Ishikawa (cell line): ENCODE measurements around the gene PHKA2.

Source experiments
- CEBPB ChIP-seq: IDR thresholded peaks from 2 replicates; pipeline ENCODE4 v1.6.1; 2012
- CREB1 ChIP-seq: IDR thresholded peaks from 2 replicates; pipeline ENCODE4 v1.6.1; 2012; ENCODE audit warnings: low read depth
- EGR1 ChIP-seq: IDR thresholded peaks from 2 replicates; pipeline ENCODE4 v1.6.1; 2012
- EP300 ChIP-seq: IDR thresholded peaks from 2 replicates; pipeline ENCODE4 v1.6.1; 2012; ENCODE audit warnings: borderline replicate concordance
- FOXM1 ChIP-seq: IDR thresholded peaks from 2 replicates; pipeline ENCODE4 v1.6.1; 2012; ENCODE audit warnings: low read depth, borderline replicate concordance
- NFIC ChIP-seq: IDR thresholded peaks from 2 replicates; pipeline ENCODE4 v1.6.1; 2012
- RAD21 ChIP-seq: IDR thresholded peaks from 2 replicates; pipeline ENCODE4 v1.6.1; 2012; ENCODE audit warnings: low read depth
- TAF1 ChIP-seq: IDR thresholded peaks from 2 replicates; pipeline ENCODE4 v1.6.1; 2012; ENCODE audit warnings: low read depth, mild to moderate bottlenecking
- TCF12 ChIP-seq: IDR thresholded peaks from 2 replicates; pipeline ENCODE4 v1.6.1; 2012; ENCODE audit warnings: low read depth
- TEAD4 ChIP-seq: IDR thresholded peaks from 2 replicates; pipeline ENCODE4 v1.6.1; 2012
- USF1 ChIP-seq: IDR thresholded peaks from 2 replicates; pipeline ENCODE4 v1.6.1; 2012
- YY1 ChIP-seq: IDR thresholded peaks from 2 replicates; pipeline ENCODE4 v1.6.1; 2012; ENCODE audit warnings: low read depth
- ZBTB7A ChIP-seq: IDR thresholded peaks from 2 replicates; pipeline ENCODE4 v1.6.1; 2012; ENCODE audit warnings: low read depth
- TF ChIP-seq, protein P1 (sequence below): IDR thresholded peaks from 2 replicates; pipeline ENCODE4 v1.6.1; 2012; ENCODE audit warnings: low read depth, mild to moderate bottlenecking
- TF ChIP-seq, protein P2 (sequence below): IDR thresholded peaks from 2 replicates; pipeline ENCODE4 v1.6.1; 2012

The PHKA2 gene

GRCh38 chrX:18906286-18906685 lies 77.6 kb downstream of the PHKA2 start:
- TF ChIP-seq YY1 = no peak
- no peak for TF ChIP-seq RAD21
- TF ChIP-seq FOXM1 = no peak
- no peak for TF ChIP-seq CREB1
- TF ChIP-seq, protein P1, sequence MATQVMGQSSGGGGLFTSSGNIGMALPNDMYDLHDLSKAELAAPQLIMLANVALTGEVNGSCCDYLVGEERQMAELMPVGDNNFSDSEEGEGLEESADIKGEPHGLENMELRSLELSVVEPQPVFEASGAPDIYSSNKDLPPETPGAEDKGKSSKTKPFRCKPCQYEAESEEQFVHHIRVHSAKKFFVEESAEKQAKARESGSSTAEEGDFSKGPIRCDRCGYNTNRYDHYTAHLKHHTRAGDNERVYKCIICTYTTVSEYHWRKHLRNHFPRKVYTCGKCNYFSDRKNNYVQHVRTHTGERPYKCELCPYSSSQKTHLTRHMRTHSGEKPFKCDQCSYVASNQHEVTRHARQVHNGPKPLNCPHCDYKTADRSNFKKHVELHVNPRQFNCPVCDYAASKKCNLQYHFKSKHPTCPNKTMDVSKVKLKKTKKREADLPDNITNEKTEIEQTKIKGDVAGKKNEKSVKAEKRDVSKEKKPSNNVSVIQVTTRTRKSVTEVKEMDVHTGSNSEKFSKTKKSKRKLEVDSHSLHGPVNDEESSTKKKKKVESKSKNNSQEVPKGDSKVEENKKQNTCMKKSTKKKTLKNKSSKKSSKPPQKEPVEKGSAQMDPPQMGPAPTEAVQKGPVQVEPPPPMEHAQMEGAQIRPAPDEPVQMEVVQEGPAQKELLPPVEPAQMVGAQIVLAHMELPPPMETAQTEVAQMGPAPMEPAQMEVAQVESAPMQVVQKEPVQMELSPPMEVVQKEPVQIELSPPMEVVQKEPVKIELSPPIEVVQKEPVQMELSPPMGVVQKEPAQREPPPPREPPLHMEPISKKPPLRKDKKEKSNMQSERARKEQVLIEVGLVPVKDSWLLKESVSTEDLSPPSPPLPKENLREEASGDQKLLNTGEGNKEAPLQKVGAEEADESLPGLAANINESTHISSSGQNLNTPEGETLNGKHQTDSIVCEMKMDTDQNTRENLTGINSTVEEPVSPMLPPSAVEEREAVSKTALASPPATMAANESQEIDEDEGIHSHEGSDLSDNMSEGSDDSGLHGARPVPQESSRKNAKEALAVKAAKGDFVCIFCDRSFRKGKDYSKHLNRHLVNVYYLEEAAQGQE = no peak
- TF ChIP-seq ZBTB7A = no peak
- TF ChIP-seq NFIC = no peak
- no peak for TF ChIP-seq EP300
- no peak for TF ChIP-seq USF1

GRCh38 chrX:18900401-18900976 lies 83.4 kb downstream of the PHKA2 start:
- TF ChIP-seq, protein P2, sequence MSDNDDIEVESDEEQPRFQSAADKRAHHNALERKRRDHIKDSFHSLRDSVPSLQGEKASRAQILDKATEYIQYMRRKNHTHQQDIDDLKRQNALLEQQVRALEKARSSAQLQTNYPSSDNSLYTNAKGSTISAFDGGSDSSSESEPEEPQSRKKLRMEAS = no peak
- TF ChIP-seq RAD21 = no peak

- peak; percentile 40; the same call in 1 of the 2 replicates for TF ChIP-seq RAD21
- no peak for TF ChIP-seq TAF1
- no peak for TF ChIP-seq FOXM1
- no peak for TF ChIP-seq ZBTB7A
Measured at GRCh38 chrX:18899796-18900380, 84.0 kb downstream of the PHKA2 start.

DNA sequence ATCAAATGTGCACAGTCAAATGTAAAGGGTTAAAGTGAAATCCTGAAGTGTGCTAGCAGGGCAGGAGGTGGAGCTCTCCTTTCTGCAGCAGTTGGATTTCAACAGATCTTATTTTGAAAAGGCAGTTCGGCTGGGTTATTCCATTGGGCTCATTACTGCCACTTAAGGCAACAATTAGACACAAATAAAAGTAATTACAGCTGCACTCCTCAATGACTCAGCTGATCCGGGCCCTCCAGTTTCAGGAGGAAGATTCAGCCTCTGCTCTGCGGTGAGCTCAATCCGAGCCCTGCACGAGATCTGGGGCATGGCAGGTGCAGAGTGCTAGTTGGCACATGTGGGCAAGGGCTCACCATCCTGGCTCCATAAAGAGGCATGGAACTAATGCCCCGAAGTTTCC lies 85.4 kb downstream of the PHKA2 start:
- TF ChIP-seq FOXM1 (no peak), EGR1 (no peak), ZBTB7A (no peak), TEAD4 (no peak), NFIC (no peak), YY1 (no peak), CEBPB (no peak), EP300 (no peak), CREB1 (no peak), RAD21 (no peak), USF1 (no peak), TCF12 (no peak), TAF1 (no peak)
- TF ChIP-seq, protein P1 = no peak
- TF ChIP-seq, protein P2 = no peak

DNA sequence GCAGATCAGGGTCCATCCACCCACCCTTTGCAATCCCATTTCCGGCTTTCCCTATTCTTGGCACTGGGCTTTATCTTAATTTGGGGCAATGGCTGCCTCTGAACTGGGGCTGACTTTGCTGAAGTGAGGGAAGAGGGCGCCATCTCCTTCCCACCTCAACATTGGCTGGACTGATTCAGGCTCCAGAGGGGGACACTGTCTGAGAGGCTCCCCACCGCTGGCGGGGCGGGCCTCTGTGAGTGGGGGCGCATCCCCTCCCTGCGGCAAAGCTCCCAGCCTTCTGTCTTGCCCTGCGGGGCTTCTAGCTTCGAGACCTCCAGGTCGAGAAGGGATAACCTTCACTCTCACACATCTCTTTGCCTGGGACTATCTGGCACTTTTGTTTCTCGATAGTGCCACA lies 85.8 kb downstream of the PHKA2 start:
- TF ChIP-seq RAD21 = no peak
- no peak for TF ChIP-seq ZBTB7A
- no peak for TF ChIP-seq FOXM1
- TF ChIP-seq EGR1 = no peak
- no peak for TF ChIP-seq NFIC
- no peak for TF ChIP-seq EP300
- TF ChIP-seq, protein P2 = no peak
- TF ChIP-seq TEAD4 = no peak
- TF ChIP-seq CEBPB = no peak
- no peak for TF ChIP-seq TAF1
- no peak for TF ChIP-seq YY1
- TF ChIP-seq USF1 = no peak
- TF ChIP-seq, protein P1 = no peak
- TF ChIP-seq TCF12 = no peak
- TF ChIP-seq CREB1 = no peak
